K562 (cell line): ENCODE results near the gene UBE2H. TPM values are rescaled to one million over a fixed set of nuclear protein-coding genes. Genes with fewer than 3 reads are reported as not detected.

ENCODE experiments used
- ATAC-seq: fragments of 200-7000 bp; cut with Tn5 transposase; 3 replicates; pipeline ENCODE4 v1.9.1; 2020; ENCODE audit warnings: moderate library complexity
- BruUV-seq: library from RNA; stranded (reverse); fragments of 400-500 nt; replicated peaks from 2 replicates; lab custom pipeline; 2021; lab: Mats Ljungman, UMichigan
- CTCF ChIA-PET: fragments of 300-600 bp; formaldehyde crosslinking; extraction: SDS; loops from one replicate; lab custom pipeline; 2021; ENCODE audit warnings: low intra/inter-chr PET ratio; lab: Yijun Ruan, JAX
- POLR2A ChIA-PET: fragments of 300-600, 350-650 bp; sonication (Branson Sonifier 250); formaldehyde crosslinking; extraction: SDS; loops from one replicate; lab custom pipeline; 2021; ENCODE audit warnings: antibody characterized with exemption, inconsistent platforms; lab: Yijun Ruan, JAX
- DNase-seq, 4 experiments: peaks; one replicate each; pipeline versions ENCODE4 v3.0.0 to v3.0.0-alpha.2; 2011 to 2018; ENCODE audit warnings: low spot score in 3 of 4, mixed read lengths in 3 of 4; ENCODE audit errors: extremely low read depth in 1 of 4
- FAIRE-seq: peaks from 2 replicates; lab custom pipeline; 2011; peaks lifted over from hg19 to GRCh38; lab: Jason Lieb, UNC
- H2AFZ ChIP-seq: 2 replicates; pipeline ENCODE4 v1.6.0; 2011; ENCODE audit warnings: low read depth, low read length, control low read depth, inconsistent platforms
- H3K27ac ChIP-seq: fragments of 200-600 bp; 3 replicates; pipeline ENCODE4 v1.8.0; 2011; ENCODE audit warnings: low read depth, mild to moderate bottlenecking, control low read depth, inconsistent platforms, low read length, moderate library complexity, mixed read lengths; ENCODE audit errors: extremely low read depth
- H3K27me3 ChIP-seq, 2 experiments: fragments of 300-600 bp in 1 of 2; 2 replicates in 1 of 2; 3 replicates in 1 of 2; pipeline versions ENCODE4 v1.6.0 to v1.8.0; 2011; ENCODE audit warnings: inconsistent platforms in 2 of 2, low read length in 2 of 2, mild to moderate bottlenecking in 1 of 2, mixed read lengths in 1 of 2, moderate library complexity in 1 of 2; ENCODE audit not compliant: control insufficient read depth in 2 of 2, insufficient read depth in 2 of 2
- H3K36me3 ChIP-seq: fragments of 300-600 bp; 3 replicates; pipeline ENCODE4 v1.8.0; 2011; ENCODE audit warnings: mild to moderate bottlenecking, low read length, inconsistent platforms; ENCODE audit not compliant: control insufficient read depth, insufficient read depth
- H3K4me1 ChIP-seq, 2 experiments: fragments of 200-600 bp in 1 of 2; replicated peaks in 1 of 2; 2 replicates in 1 of 2; 3 replicates in 1 of 2; pipeline versions ENCODE4 v1.5.1 to v1.8.0; 2011; ENCODE audit warnings: inconsistent platforms in 2 of 2, low read length in 2 of 2, mild to moderate bottlenecking in 1 of 2, mixed read lengths in 1 of 2, moderate library complexity in 1 of 2; ENCODE audit not compliant: control insufficient read depth in 2 of 2, insufficient read depth in 2 of 2
- H3K4me2 ChIP-seq: 2 replicates; pipeline ENCODE4 v1.6.1; 2011; ENCODE audit warnings: low read length, control low read depth, inconsistent platforms, mixed read lengths; ENCODE audit not compliant: insufficient read depth
- H3K4me3 ChIP-seq: fragments of 200-600 bp; sonication (generic), shearing (Covaris generic); 2 replicates; pipeline ENCODE4 v1.5.1; 2016; ENCODE audit warnings: control low read depth, inconsistent platforms
- H3K79me2 ChIP-seq: fragments of 200-600 bp; 3 replicates; pipeline ENCODE4 v1.8.0; 2011; ENCODE audit warnings: low read length, inconsistent platforms; ENCODE audit not compliant: control insufficient read depth, insufficient read depth
- H3K9ac ChIP-seq, 2 experiments: 2 replicates each; pipeline versions ENCODE4 v1.6.0 to v1.6.1; 2011; ENCODE audit warnings: low read depth in 2 of 2, low read length in 2 of 2, control low read depth in 1 of 2, inconsistent platforms in 1 of 2, mild to moderate bottlenecking in 1 of 2, mixed read lengths in 1 of 2; ENCODE audit not compliant: insufficient read depth in 1 of 2
- H3K9me1 ChIP-seq: one replicate; pipeline ENCODE4 v1.6.0; 2011; ENCODE audit warnings: inconsistent platforms, mild to moderate bottlenecking, low read length, moderate library complexity; ENCODE audit not compliant: control insufficient read depth, insufficient read depth
- H3K9me3 ChIP-seq: replicated peaks from 2 replicates; pipeline ENCODE4 v1.5.1; 2011; ENCODE audit warnings: low read depth, low read length, inconsistent platforms; ENCODE audit not compliant: control insufficient read depth, insufficient read depth
- H4K20me1 ChIP-seq: replicated peaks from 2 replicates; pipeline ENCODE4 v1.6.1; 2011; ENCODE audit warnings: low read length, inconsistent platforms, mixed read lengths; ENCODE audit not compliant: control insufficient read depth, insufficient read depth
- ELF2 ChIP-seq: fragments of 250-450 bp; sonication (Bioruptor Pico); IDR thresholded peaks from 2 replicates; pipeline ENCODE4 v1.5.0; 2021; ENCODE audit warnings: mild to moderate bottlenecking
- KLF6 ChIP-seq: fragments of 250-450 bp; sonication (Bioruptor Pico); IDR thresholded peaks from 2 replicates; pipeline ENCODE4 v1.4.0; 2020; ENCODE audit warnings: mild to moderate bottlenecking, moderate library complexity, borderline replicate concordance
- NFXL1 ChIP-seq: fragments of 450-650 bp; formaldehyde crosslinking; IDR thresholded peaks from 2 replicates; pipeline ENCODE4 v1.4.0; 2021; ENCODE audit warnings: mild to moderate bottlenecking
- PRPF4 ChIP-seq: fragments of 200-400 bp; formaldehyde crosslinking; IDR thresholded peaks from one replicate; pipeline ENCODE4 v1.6.1; 2017; ENCODE audit warnings: low read length, low read depth, mild to moderate bottlenecking; ENCODE audit not compliant: insufficient read depth, poor library complexity, severe bottlenecking
- SAFB2 ChIP-seq: fragments of 200-400 bp; formaldehyde crosslinking; IDR thresholded peaks from 2 replicates; pipeline ENCODE4 v1.6.1; 2018; ENCODE audit warnings: borderline replicate concordance, low read length, low read depth, moderate library complexity; ENCODE audit not compliant: severe bottlenecking
- ZKSCAN1 ChIP-seq: fragments of 150-350 bp; IDR thresholded peaks from 2 replicates; pipeline ENCODE4 v1.6.1; 2016; ENCODE audit warnings: low read depth, low read length
- WGBS: fragments of 100-300 bp; shearing (Covaris generic); methylation state at CpG from one replicate; pipeline ENCODE4 v1.1.6; 2016; ENCODE audit warnings: low coverage, mixed read lengths; ENCODE audit not compliant: insufficient coverage; ENCODE audit errors: missing lambda C conversion rate; 5-methylcytosine and 5-hydroxymethylcytosine counted together
- in situ Hi-C: fragments of 300-500 bp; cut with MboI; formaldehyde crosslinking; loops from 4 replicates; pipeline ENCODE4 v1.15.0; 2018; ENCODE audit warnings: inconsistent platforms, mixed read lengths
- intact Hi-C: fragments of 100-400 bp; cut with micrococcal nuclease; formaldehyde crosslinking; loops from 2 replicates; pipeline ENCODE4 v1.14.2; 2022
- polyA plus RNA-seq, 8 experiments: library from polyadenylated mRNA; depleted of rRNA in 4 of 8; stranded (reverse) in 5 of 8; unstranded in 3 of 8; fragments of >200 nt; fragmentation: Nextera tagmentation in 2 of 8; fragmentation: Illumina TruSeq in 1 of 8; extraction: Ambion mirVana in 2 of 8; extraction: Trizol in 1 of 8; gene quantifications; 2 replicates each; pipeline versions ENCODE4 v1.2.1 to v1.2.3, GENCODE V29; 2011 to 2014; ENCODE audit warnings: inconsistent platforms in 1 of 8, missing spikeins in 1 of 8
- total RNA-seq, 7 experiments: library from RNA; depleted of rRNA in 6 of 7; stranded (reverse); fragments of >200 nt in 6 of 7; fragmentation: Illumina TruSeq in 2 of 7; extraction: Trizol in 2 of 7; gene quantifications; 2 replicates each; pipeline versions ENCODE4 v1.2.1 to v1.2.3, GENCODE V29; 2011 to 2021; ENCODE audit warnings: low replicate concordance in 1 of 7
- TF ChIP-seq, protein P1 (sequence below): IDR thresholded peaks from 2 replicates; pipeline ENCODE4 v1.6.1; 2012; ENCODE audit warnings: low read depth, low read length, improper control_type of control experiment, borderline replicate concordance

The UBE2H gene
- total and polyA plus RNA-seq, 9 of the 15 experiments (the other 6 are each of a cell fraction or from before 2014, with no cell fraction given): 6.3 to 33.0 (median 13.3) TPM

- no peak for ATAC-seq
- TF ChIP-seq KLF6 (CRISPR knock-in tag) (no peak), ELF2 (CRISPR knock-in tag) (no peak), ZKSCAN1 (no peak), NFXL1 (CRISPR knock-in tag) (no peak), PRPF4 (no peak), SAFB2 (no peak)
- TF ChIP-seq, protein P1, sequence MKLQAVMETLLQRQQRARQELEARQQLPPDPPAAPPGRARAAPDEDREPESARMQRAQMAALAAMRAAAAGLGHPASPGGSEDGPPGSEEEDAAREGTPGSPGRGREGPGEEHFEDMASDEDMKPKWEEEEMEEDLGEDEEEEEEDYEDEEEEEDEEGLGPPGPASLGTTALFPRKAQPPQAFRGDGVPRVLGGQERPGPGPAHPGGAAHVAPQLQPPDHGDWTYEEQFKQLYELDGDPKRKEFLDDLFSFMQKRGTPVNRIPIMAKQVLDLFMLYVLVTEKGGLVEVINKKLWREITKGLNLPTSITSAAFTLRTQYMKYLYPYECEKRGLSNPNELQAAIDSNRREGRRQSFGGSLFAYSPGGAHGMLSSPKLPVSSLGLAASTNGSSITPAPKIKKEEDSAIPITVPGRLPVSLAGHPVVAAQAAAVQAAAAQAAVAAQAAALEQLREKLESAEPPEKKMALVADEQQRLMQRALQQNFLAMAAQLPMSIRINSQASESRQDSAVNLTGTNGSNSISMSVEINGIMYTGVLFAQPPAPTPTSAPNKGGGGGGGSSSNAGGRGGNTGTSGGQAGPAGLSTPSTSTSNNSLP: no peak
- in situ Hi-C loops (no loop called here), intact Hi-C loops (no loop called here)
- Histone ChIP-seq H2AFZ (no peak overlapping the region), H3K9me3 (no peaks in the 10 kb centered on the region), H3K9me1 (no peaks in the 10 kb centered on the region), H3K4me2 (no peak overlapping the region), H4K20me1 (no peaks in the 10 kb centered on the region), H3K27me3 (no peaks in the 10 kb centered on the region), H3K36me3 (no peaks in the 10 kb centered on the region), H3K4me1 (peaks cover 0 to 14% of the 10 kb centered on the region in 2 experiments; a peak in 4 of 5 replicates), H3K9ac (no peak overlapping the region), H3K79me2 (no peaks in the 10 kb centered on the region), H3K27ac (no peak overlapping the region), H3K4me3 (no peak overlapping the region)
- no TSS peak for BruUV-seq
- no peak for FAIRE-seq
- WGBS: 48% methylated on average over 5 of the region's 5 CpGs
- CTCF ChIA-PET: no interaction called here
- POLR2A ChIA-PET: interaction anchor here (1.3 to 5.2 kb wide), 5 partner anchors 11 to 27 kb away, joined by 3 to 20 read pairs (median 4); no protein-coding TSS in a partner anchor
- DNase-seq: no peak
Measured at GRCh38 chr7:129903935-129904334, 48.8 kb downstream of the UBE2H start.
